SU-DHL-6 (cell line): ENCODE results near the gene ORM1.
"Not testable (repeated sequence)": the region's sequence is repeated elsewhere in the genome, so short reads cannot be mapped to it uniquely, and the experiment has no call there.

Source experiments
- H2AFZ ChIP-seq: fragments of 200-600 bp; sonication (generic); 2 replicates; pipeline ENCODE4 v1.6.1; 2014; ENCODE audit warnings: low read depth, mild to moderate bottlenecking, moderate library complexity, mixed read lengths, antibody characterized with exemption, low read length; ENCODE audit not compliant: severe bottlenecking
- H3F3A ChIP-seq: fragments of 200-600 bp; shearing (Covaris generic); 2 replicates; pipeline ENCODE4 v1.6.0; 2016; ENCODE audit warnings: antibody characterized with exemption, mild to moderate bottlenecking; ENCODE audit not compliant: insufficient read depth
- H3K27ac ChIP-seq: fragments of 200-600 bp; sonication (generic); 2 replicates; pipeline ENCODE4 v1.5.1; 2016; ENCODE audit warnings: low read depth, mild to moderate bottlenecking, low read length, moderate library complexity, mixed read lengths
- H3K27me3 ChIP-seq: fragments of 200-600 bp; sonication (generic), shearing (Covaris generic); 2 replicates; pipeline ENCODE4 v1.6.0; 2014; ENCODE audit warnings: mild to moderate bottlenecking, low read length
- H3K36me3 ChIP-seq: fragments of 200-600 bp; sonication (generic); 2 replicates; pipeline ENCODE4 v1.6.1; 2014; ENCODE audit warnings: mild to moderate bottlenecking, low read length, mixed read lengths
- H3K4me2 ChIP-seq: fragments of 300-600, 200-600 bp; shearing (Covaris generic), sonication (generic); 2 replicates; pipeline ENCODE4 v1.6.0; 2014; ENCODE audit warnings: low read length, low read depth, mild to moderate bottlenecking; ENCODE audit not compliant: poor library complexity, severe bottlenecking
- H3K4me3 ChIP-seq: fragments of 200-600 bp; sonication (generic); 2 replicates; pipeline ENCODE4 v1.5.1; 2014; ENCODE audit warnings: antibody characterized with exemption, low read length, mild to moderate bottlenecking, mixed read lengths; ENCODE audit not compliant: insufficient read depth, poor library complexity, severe bottlenecking
- H3K79me2 ChIP-seq: fragments of 200-600 bp; sonication (generic); 2 replicates; pipeline ENCODE4 v1.6.1; 2014; ENCODE audit warnings: mild to moderate bottlenecking, low read length, moderate library complexity; ENCODE audit not compliant: insufficient read depth
- H3K9ac ChIP-seq: fragments of 200-600 bp; sonication (generic); 2 replicates; pipeline ENCODE4 v1.7.0; 2014; ENCODE audit warnings: mild to moderate bottlenecking, low read length
- H3K9me2 ChIP-seq: fragments of 200-600 bp; sonication (generic); replicated peaks from 2 replicates; pipeline ENCODE4 v1.6.1; 2014; ENCODE audit warnings: low read length; ENCODE audit not compliant: insufficient read depth
- H3K9me3 ChIP-seq: fragments of 200-600 bp; sonication (generic); 2 replicates; pipeline ENCODE4 v1.6.1; 2014; ENCODE audit warnings: low read length, mixed read lengths; ENCODE audit not compliant: insufficient read depth
- H4K20me1 ChIP-seq: fragments of 200-600 bp; sonication (generic); 2 replicates; pipeline ENCODE4 v1.6.1; 2014; ENCODE audit warnings: low read depth, mild to moderate bottlenecking, antibody characterized with exemption, low read length, moderate library complexity, mixed read lengths
- CTCF ChIP-seq: fragments of 200-600 bp; sonication (generic); IDR thresholded peaks from one replicate; pipeline ENCODE4 v1.5.1; 2017; ENCODE audit warnings: antibody characterized with exemption, mild to moderate bottlenecking, low read length, moderate library complexity; ENCODE audit not compliant: insufficient read depth, poor library complexity, severe bottlenecking
- EZH2phosphoT487 ChIP-seq: fragments of 200-600 bp; sonication (generic), shearing (Covaris generic); conservative IDR thresholded peaks from 2 replicates; pipeline ENCODE4 v1.6.1; 2018; ENCODE audit warnings: mild to moderate bottlenecking, antibody characterized with exemption, low read length, moderate library complexity, mixed read lengths

ORM1 gene

GRCh38 chr9:114329625-114330022 is 6.7 kb downstream of the ORM1 start, which contains the start of gene ORM2:
TSS of gene ORM2 (plus strand) at chr9:114329869. CDS start at chr9:114329905, 36 bp downstream.
- not testable (repeated sequence) for H3K36me3 ChIP-seq, H3K27me3 ChIP-seq, H3K27ac ChIP-seq

GRCh38 chr9:114330636-114331035 is 7.7 kb downstream of the ORM1 start:
- H3K9ac ChIP-seq: no peak overlapping the region
- no peak overlapping the region for H3K27ac ChIP-seq
- H3K36me3 ChIP-seq: no peaks in the 10 kb centered on the region; the same call in 1 of the 2 replicates
- H3K4me2 ChIP-seq: no peak overlapping the region
- H3K9me2 ChIP-seq: no peaks in the 10 kb centered on the region
- TF ChIP-seq CTCF: no peak
- no peak for TF ChIP-seq EZH2phosphoT487
- no peaks in the 10 kb centered on the region for H3K27me3 ChIP-seq
- no peaks in the 10 kb centered on the region for H3F3A ChIP-seq
- no peaks in the 10 kb centered on the region for H3K79me2 ChIP-seq
- H3K9me3 ChIP-seq: no peaks in the 10 kb centered on the region
- H3K4me3 ChIP-seq: no peak overlapping the region
- no peak overlapping the region for H2AFZ ChIP-seq
- H4K20me1 ChIP-seq: no peaks in the 10 kb centered on the region

More at GRCh38 chr9:114329625-114330022, 6.7 kb downstream of the ORM1 start, which contains the start of gene ORM2:
- not testable (repeated sequence) for H3K9me2 ChIP-seq, H4K20me1 ChIP-seq, H3K4me2 ChIP-seq, H3K9me3 ChIP-seq, H3K4me3 ChIP-seq, H3K9ac ChIP-seq, H2AFZ ChIP-seq, H3K79me2 ChIP-seq, H3F3A ChIP-seq

GRCh38 chr9:114331229-114332195 is 8.6 kb downstream of the ORM1 start:
- H3K79me2 ChIP-seq: not testable (repeated sequence)

GRCh38 chr9:114332474-114333040 is 9.7 kb downstream of the ORM1 start:
- H3K4me3 ChIP-seq, H3K79me2 ChIP-seq, H3K27me3 ChIP-seq, H3K27ac ChIP-seq, H3K9me2 ChIP-seq, H3K4me2 ChIP-seq, H3K36me3 ChIP-seq, H2AFZ ChIP-seq, H4K20me1 ChIP-seq, H3K9me3 ChIP-seq, H3K9ac ChIP-seq, H3F3A ChIP-seq: not testable (repeated sequence)

More at GRCh38 chr9:114331229-114332195, 8.6 kb downstream of the ORM1 start:
- H3K27ac ChIP-seq, H3K27me3 ChIP-seq, H3K36me3 ChIP-seq, H3K4me2 ChIP-seq, H4K20me1 ChIP-seq, H3K9ac ChIP-seq, H3F3A ChIP-seq, H3K9me3 ChIP-seq, H2AFZ ChIP-seq, H3K4me3 ChIP-seq, H3K9me2 ChIP-seq: not testable (repeated sequence)

GRCh38 chr9:114333718-114334117 is 10.8 kb downstream of the ORM1 start:
- not testable (repeated sequence) for H2AFZ ChIP-seq, H3K27me3 ChIP-seq
- peaks cover 17% of the 10 kb centered on the region for H3K36me3 ChIP-seq

More at GRCh38 chr9:114333718-114334117, 10.8 kb downstream of the ORM1 start:
- not testable (repeated sequence) for H3K9me2 ChIP-seq, H3K9ac ChIP-seq, H3K79me2 ChIP-seq, H4K20me1 ChIP-seq, H3K4me2 ChIP-seq, H3K27ac ChIP-seq, H3K9me3 ChIP-seq, H3K4me3 ChIP-seq, H3F3A ChIP-seq
